ENCODE data around the gene OLFML2B.

DNA sequence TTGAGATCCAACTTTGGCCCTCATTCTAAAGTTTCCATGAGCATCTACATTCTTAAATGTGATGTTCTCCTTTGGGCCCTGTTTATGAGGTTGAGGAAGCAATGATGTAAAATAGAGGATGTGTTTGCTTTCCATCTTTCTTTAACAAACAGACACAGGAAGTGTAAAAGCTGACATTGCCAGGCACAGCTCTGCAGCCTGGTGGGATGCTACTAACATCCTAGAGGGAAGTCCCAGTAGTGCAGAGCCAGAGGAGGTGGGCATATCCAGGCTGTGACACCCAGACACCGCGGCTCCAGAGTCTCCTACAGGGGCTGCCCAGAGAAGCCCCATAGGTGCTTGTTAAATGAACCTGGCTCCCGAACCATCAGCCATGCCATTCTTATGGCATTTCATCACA is 16.2 kb downstream of the OLFML2B start:
- TF ChIP-seq, protein P1, sequence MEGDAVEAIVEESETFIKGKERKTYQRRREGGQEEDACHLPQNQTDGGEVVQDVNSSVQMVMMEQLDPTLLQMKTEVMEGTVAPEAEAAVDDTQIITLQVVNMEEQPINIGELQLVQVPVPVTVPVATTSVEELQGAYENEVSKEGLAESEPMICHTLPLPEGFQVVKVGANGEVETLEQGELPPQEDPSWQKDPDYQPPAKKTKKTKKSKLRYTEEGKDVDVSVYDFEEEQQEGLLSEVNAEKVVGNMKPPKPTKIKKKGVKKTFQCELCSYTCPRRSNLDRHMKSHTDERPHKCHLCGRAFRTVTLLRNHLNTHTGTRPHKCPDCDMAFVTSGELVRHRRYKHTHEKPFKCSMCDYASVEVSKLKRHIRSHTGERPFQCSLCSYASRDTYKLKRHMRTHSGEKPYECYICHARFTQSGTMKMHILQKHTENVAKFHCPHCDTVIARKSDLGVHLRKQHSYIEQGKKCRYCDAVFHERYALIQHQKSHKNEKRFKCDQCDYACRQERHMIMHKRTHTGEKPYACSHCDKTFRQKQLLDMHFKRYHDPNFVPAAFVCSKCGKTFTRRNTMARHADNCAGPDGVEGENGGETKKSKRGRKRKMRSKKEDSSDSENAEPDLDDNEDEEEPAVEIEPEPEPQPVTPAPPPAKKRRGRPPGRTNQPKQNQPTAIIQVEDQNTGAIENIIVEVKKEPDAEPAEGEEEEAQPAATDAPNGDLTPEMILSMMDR (IDR thresholded peaks at IDR 0.05; ENCODE audit: low read depth, low read length, poor library complexity, severe bottlenecking): no peak
- no peak for TF ChIP-seq EZH2phosphoT487 (IDR thresholded peaks at IDR 0.05; ENCODE audit: borderline replicate concordance, low read length)
